MM.1S (cell line): ENCODE measurements around the gene SYT13.
A peak's percentile ranks its signal among the peaks of the same experiment; 100 is the strongest.

Experiments
- DNase-seq: peaks from one replicate; pipeline ENCODE4 v3.0.0-alpha.2; 2015
- H2AFZ ChIP-seq: fragments of 300-600 bp; sonication (generic); 2 replicates; pipeline ENCODE4 v1.6.0; 2016; ENCODE audit warnings: antibody characterized with exemption, low read length
- H3F3A ChIP-seq: fragments of 300-600 bp; sonication (generic); 2 replicates; pipeline ENCODE4 v1.6.1; 2016; ENCODE audit warnings: mild to moderate bottlenecking, antibody characterized with exemption, low read length, moderate library complexity, mixed read lengths; ENCODE audit not compliant: insufficient read depth
- H3K27ac ChIP-seq: fragments of 300-600 bp; sonication (generic); 2 replicates; pipeline ENCODE4 v1.5.1; 2016; ENCODE audit warnings: mild to moderate bottlenecking, low read length
- H3K27me3 ChIP-seq: fragments of 300-600 bp; sonication (generic); replicated peaks from 2 replicates; pipeline ENCODE4 v1.6.0; 2016; ENCODE audit warnings: low read length; ENCODE audit not compliant: insufficient read depth
- H3K36me3 ChIP-seq: fragments of 300-600 bp; sonication (generic); replicated peaks from 2 replicates; pipeline ENCODE4 v1.6.1; 2016; ENCODE audit warnings: mild to moderate bottlenecking, low read length, mixed read lengths; ENCODE audit not compliant: insufficient read depth
- H3K4me1 ChIP-seq: fragments of 300-600 bp; sonication (generic); 2 replicates; pipeline ENCODE4 v1.6.1; 2016; ENCODE audit warnings: low read length, mixed read lengths
- H3K4me2 ChIP-seq: fragments of 300-600 bp; sonication (generic); 2 replicates; pipeline ENCODE4 v1.6.0; 2016; ENCODE audit warnings: low read depth, low read length
- H3K4me3 ChIP-seq: fragments of 300-600 bp; sonication (generic); 2 replicates; pipeline ENCODE4 v1.5.1; 2016; ENCODE audit warnings: low read length, mixed read lengths
- H3K79me2 ChIP-seq: fragments of 300-600 bp; sonication (generic); 2 replicates; pipeline ENCODE4 v1.6.1; 2016; ENCODE audit warnings: mixed run types, low read length, mixed read lengths
- H3K9ac ChIP-seq: fragments of 300-600 bp; sonication (generic); 2 replicates; pipeline ENCODE4 v1.6.1; 2016; ENCODE audit warnings: low read length, mixed read lengths
- H3K9me2 ChIP-seq: fragments of 300-600 bp; sonication (generic); replicated peaks from 2 replicates; pipeline ENCODE4 v1.6.1; 2016; ENCODE audit warnings: mild to moderate bottlenecking, low read length, mixed read lengths; ENCODE audit not compliant: insufficient read depth
- H3K9me3 ChIP-seq: fragments of 300-600 bp; sonication (generic); replicated peaks from 2 replicates; pipeline ENCODE4 v1.6.1; 2016; ENCODE audit warnings: mild to moderate bottlenecking, low read length, mixed read lengths; ENCODE audit not compliant: insufficient read depth
- H4K20me1 ChIP-seq: fragments of 300-600 bp; sonication (generic); 2 replicates; pipeline ENCODE4 v1.6.1; 2016; ENCODE audit warnings: mild to moderate bottlenecking, low read length, moderate library complexity, mixed read lengths; ENCODE audit not compliant: insufficient read depth
- EZH2 ChIP-seq: fragments of 300-600 bp; sonication (generic); optimal IDR thresholded peaks from 2 replicates; pipeline ENCODE3; 2017; ENCODE audit warnings: low read depth, mild to moderate bottlenecking, antibody characterized with exemption, low read length, mixed read lengths
- EZH2phosphoT487 ChIP-seq: fragments of 300-600 bp; sonication (generic); IDR thresholded peaks from 2 replicates; pipeline ENCODE4 v1.6.1; 2018; ENCODE audit warnings: antibody characterized with exemption, low read length
- TF ChIP-seq, protein P1 (sequence below): fragments of 300-600 bp; sonication (generic); IDR thresholded peaks from 2 replicates; pipeline ENCODE4 v1.5.1; 2016; ENCODE audit warnings: antibody characterized with exemption, low read length, mixed read lengths

Gene SYT13

DNA sequence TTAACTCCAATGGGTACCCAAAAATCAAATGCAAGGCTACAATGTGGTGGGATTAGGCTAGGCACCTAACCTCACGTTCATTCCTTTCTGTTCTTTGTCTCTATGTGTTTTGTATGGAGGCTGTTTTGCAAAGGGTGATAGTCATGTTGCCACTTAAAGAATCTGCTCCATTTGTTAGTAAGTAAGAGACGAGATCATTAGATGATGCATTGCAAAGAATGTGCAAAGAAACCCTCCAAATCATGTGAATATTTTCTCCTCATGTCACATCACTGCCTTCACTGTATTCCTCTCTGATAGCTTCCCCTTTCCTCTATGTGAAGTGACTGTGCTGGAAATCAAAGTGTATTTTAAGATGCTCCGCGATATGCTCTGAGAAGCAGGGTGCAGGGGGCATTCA lies 11.9 kb downstream of the SYT13 start:
- no peak overlapping the region for H3K27ac ChIP-seq
- H3F3A ChIP-seq: no peaks in the 10 kb centered on the region
- no peaks in the 10 kb centered on the region for H4K20me1 ChIP-seq
- no peaks in the 10 kb centered on the region for H3K79me2 ChIP-seq
- H3K9me3 ChIP-seq: no peaks in the 10 kb centered on the region
- H3K9me2 ChIP-seq: no peaks in the 10 kb centered on the region
- DNase-seq: no peak
- TF ChIP-seq EZH2: no peak
- TF ChIP-seq EZH2phosphoT487: no peak
- TF ChIP-seq, protein P1, sequence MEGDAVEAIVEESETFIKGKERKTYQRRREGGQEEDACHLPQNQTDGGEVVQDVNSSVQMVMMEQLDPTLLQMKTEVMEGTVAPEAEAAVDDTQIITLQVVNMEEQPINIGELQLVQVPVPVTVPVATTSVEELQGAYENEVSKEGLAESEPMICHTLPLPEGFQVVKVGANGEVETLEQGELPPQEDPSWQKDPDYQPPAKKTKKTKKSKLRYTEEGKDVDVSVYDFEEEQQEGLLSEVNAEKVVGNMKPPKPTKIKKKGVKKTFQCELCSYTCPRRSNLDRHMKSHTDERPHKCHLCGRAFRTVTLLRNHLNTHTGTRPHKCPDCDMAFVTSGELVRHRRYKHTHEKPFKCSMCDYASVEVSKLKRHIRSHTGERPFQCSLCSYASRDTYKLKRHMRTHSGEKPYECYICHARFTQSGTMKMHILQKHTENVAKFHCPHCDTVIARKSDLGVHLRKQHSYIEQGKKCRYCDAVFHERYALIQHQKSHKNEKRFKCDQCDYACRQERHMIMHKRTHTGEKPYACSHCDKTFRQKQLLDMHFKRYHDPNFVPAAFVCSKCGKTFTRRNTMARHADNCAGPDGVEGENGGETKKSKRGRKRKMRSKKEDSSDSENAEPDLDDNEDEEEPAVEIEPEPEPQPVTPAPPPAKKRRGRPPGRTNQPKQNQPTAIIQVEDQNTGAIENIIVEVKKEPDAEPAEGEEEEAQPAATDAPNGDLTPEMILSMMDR: no peak
- H3K4me3 ChIP-seq: no peak overlapping the region
- no peaks in the 10 kb centered on the region for H3K4me1 ChIP-seq
- H3K9ac ChIP-seq: no peak overlapping the region
- 0 out of 2 replicates have a peak, but pooled peaks cover 3% of the 10 kb centered on the region for H3K27me3 ChIP-seq
- no peaks in the 10 kb centered on the region for H3K36me3 ChIP-seq
- H3K4me2 ChIP-seq: no peak overlapping the region
- no peak overlapping the region for H2AFZ ChIP-seq

DNA sequence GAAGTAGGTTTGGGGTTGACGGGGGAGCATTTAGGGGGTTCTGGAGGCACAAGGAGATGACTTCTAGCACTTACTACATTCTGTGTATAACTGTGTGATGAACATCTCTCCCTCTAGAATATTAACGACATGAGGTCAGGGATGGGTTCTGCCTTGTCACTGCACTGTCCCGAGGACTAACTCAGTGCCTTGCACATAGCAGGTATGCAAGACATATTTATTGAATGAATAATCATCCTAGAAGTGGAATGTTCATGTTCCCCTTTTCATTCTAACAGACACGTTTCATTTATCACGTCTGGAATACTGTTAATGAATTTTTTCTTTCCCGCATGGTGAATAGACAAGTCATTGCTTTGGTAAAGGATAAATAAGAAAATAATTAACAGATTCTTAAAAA lies 12.6 kb downstream of the SYT13 start:
- Histone ChIP-seq H3K36me3 (no peaks in the 10 kb centered on the region), H3K9me3 (no peaks in the 10 kb centered on the region), H3K27ac (no peak overlapping the region), H3K4me1 (no peaks in the 10 kb centered on the region), H3K9ac (no peak overlapping the region), H3K27me3 (0 out of 2 replicates have a peak, but pooled peaks cover 3% of the 10 kb centered on the region), H2AFZ (no peak overlapping the region), H3K9me2 (no peaks in the 10 kb centered on the region), H4K20me1 (no peaks in the 10 kb centered on the region), H3K4me2 (no peak overlapping the region), H3K4me3 (no peak overlapping the region), H3K79me2 (no peaks in the 10 kb centered on the region), H3F3A (no peaks in the 10 kb centered on the region)
- no peak for DNase-seq
- TF ChIP-seq EZH2: no peak
- TF ChIP-seq, protein P1: no peak

DNA sequence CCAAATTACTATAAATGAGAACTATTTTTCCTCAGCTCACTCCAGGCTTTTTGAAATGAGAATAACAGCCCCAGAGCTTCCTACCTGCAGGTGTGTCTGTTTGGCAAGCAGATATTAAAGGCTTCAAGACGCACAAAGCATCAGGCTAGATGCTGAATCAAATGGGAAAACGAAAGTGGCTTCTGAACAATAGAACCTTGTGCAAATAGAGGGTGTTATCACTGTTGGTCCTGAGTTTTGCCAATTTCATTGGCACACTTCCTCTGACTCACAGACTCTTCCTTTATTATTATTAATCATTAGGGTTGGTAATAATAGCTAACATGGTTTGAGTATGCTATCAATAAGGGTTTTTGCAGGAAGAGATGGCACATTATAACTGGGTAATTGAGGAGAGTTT lies 13.4 kb downstream of the SYT13 start:
- no peak overlapping the region for H3K4me3 ChIP-seq
- peak overlapping the region; percentile 8 for H2AFZ ChIP-seq
- no peaks in the 10 kb centered on the region for H3K9me2 ChIP-seq
- peak overlapping the region; percentile 16; the same call in 1 of the 2 replicates for H3K4me2 ChIP-seq
- H3F3A ChIP-seq: no peaks in the 10 kb centered on the region
- no peaks in the 10 kb centered on the region for H3K79me2 ChIP-seq
- no peaks in the 10 kb centered on the region for H3K4me1 ChIP-seq
- H4K20me1 ChIP-seq: no peaks in the 10 kb centered on the region
- TF ChIP-seq EZH2phosphoT487: no peak
- TF ChIP-seq EZH2: no peak
- TF ChIP-seq, protein P1: no peak
- no peaks in the 10 kb centered on the region for H3K9me3 ChIP-seq
- H3K9ac ChIP-seq: no peak overlapping the region
- no peaks in the 10 kb centered on the region for H3K36me3 ChIP-seq
- peak; percentile 58 for DNase-seq
- H3K27ac ChIP-seq: no peak overlapping the region
- H3K27me3 ChIP-seq: 0 out of 2 replicates have a peak, but pooled peaks cover 3% of the 10 kb centered on the region
